Urinary bladder (tissue), 4 donors: Measurements from ENCODE around the gene KRT39. TPM values are rescaled to one million over a fixed set of nuclear protein-coding genes. Genes with fewer than 3 reads are reported as not detected.
"Not testable (repeated sequence)": the region's sequence is repeated elsewhere in the genome, so short reads cannot be mapped to it uniquely, and the experiment has no call there.

Experiments used
- DNase-seq: peaks from one replicate; pipeline ENCODE4 v3.0.0-alpha.2; 2015; ENCODE audit errors: extremely low spot score
- H3K27ac ChIP-seq: one replicate; pipeline ENCODE4 v1.5.1; 2013; ENCODE audit warnings: low read depth, mild to moderate bottlenecking, moderate library complexity
- H3K36me3 ChIP-seq: one replicate; pipeline ENCODE4 v1.6.1; 2013; ENCODE audit warnings: mild to moderate bottlenecking, moderate library complexity; ENCODE audit not compliant: insufficient read depth
- H3K4me1 ChIP-seq: one replicate; pipeline ENCODE4 v1.6.1; 2013; ENCODE audit warnings: mild to moderate bottlenecking, moderate library complexity; ENCODE audit not compliant: insufficient read depth
- H3K4me3 ChIP-seq: one replicate; pipeline ENCODE4 v1.5.1; 2013; ENCODE audit warnings: low read depth, low read length
- WGBS: extraction: QIAGEN DNeasy Blood & Tissue Kit; methylation state at CpG from one replicate; pipeline ENCODE4 v1.1.7; 2013; 5-methylcytosine and 5-hydroxymethylcytosine counted together
- polyA plus RNA-seq: library from polyadenylated mRNA; stranded (reverse); fragments of 200-250 nt; gene quantifications from one replicate; pipeline ENCODE4 v1.2.3, GENCODE V29; 2013
- total RNA-seq: library from RNA; depleted of rRNA; stranded (reverse); fragments of >200 nt; gene quantifications from one replicate; pipeline ENCODE4 v1.2.3, GENCODE V29; 2014
- donor health status: healthy with polysubstance abuse.
- donor health status: healthy.

The KRT39 gene
- not detected for total RNA-seq
- polyA plus RNA-seq: not detected

DNA sequence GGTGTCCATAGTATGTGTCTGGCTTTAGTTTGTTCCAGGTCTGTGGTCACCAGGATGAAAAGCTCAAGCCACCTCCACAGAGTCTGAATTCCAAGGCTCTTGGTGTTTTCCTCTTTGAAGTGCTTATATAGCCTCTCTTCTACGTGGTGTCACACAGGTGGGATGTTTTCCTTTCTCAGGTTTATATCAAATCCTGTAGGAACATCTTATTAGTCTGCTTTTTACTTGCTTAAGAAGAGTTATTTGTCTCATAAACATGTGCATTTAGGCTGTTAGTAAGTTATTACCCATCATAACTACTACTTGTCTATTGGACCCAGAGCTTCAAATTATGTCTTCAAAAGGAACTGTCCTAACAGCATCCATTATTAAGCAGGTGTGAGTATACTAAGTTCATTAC is at the start of gene KRT39:
TSS of gene KRT39 (minus strand) at position 101 of the 400 bp plus-strand sequence. CDS start at position 9, 92 bp downstream.
- no peaks in the 10 kb centered on the region for H3K4me1 ChIP-seq
- H3K27ac ChIP-seq: no peak within 1 kb of the TSS
- H3K4me3 ChIP-seq: no peak within 1 kb of the TSS
- H3K36me3 ChIP-seq: no peaks in the 10 kb centered on the region
- DNase-seq: no peak
- WGBS: 44% methylated on average over 1 of the region's 1 CpG

DNA sequence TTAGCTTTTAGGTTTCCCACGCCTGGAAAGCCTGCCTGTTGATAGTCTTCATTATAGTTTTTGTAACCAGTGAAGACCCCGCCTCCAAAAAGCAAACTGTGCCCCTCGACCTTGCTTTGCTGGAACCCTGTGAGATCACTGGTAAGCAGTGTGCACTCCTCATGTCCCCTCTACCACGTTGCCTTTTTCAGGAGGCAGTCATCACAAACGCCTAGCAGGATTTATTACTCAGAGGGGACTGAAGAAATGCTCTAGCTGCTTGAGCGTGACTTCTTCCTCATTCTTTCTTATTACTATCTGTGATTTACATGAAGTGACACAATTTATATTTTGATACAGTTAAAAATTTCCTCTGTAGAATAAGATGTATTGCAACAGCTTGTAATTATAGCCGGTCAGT is 48.7 kb upstream of the KRT39 start:
- H3K4me1 ChIP-seq: no peaks in the 10 kb centered on the region
- DNase-seq: no peak
- H3K36me3 ChIP-seq: no peaks in the 10 kb centered on the region
- 57% methylated on average over 7 of the region's 7 CpGs for WGBS
- no peak overlapping the region for H3K27ac ChIP-seq
- no peak overlapping the region for H3K4me3 ChIP-seq

DNA sequence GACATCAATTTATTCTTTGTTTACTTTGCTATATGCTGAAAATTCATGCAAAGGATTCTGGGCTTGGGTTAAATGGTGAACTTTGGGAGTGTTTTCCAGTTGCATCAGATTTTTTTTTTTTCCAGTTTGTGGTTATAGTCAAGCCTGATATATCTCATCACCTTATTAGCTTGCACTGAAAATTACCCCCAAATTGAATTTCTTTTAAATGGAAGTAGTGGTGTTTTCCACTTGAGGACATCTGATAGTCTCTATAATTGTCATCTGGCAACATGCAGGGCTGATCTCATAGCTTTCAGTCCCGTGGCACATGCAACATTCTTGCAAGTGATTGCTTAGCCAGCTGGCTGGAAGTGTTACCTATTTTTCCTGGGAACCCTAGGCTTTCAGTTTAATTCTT is 46.9 kb upstream of the KRT39 start:
- no peak overlapping the region for H3K4me3 ChIP-seq
- H3K36me3 ChIP-seq: no peaks in the 10 kb centered on the region
- H3K4me1 ChIP-seq: no peaks in the 10 kb centered on the region
- 29% methylated on average over 1 of the region's 1 CpG for WGBS
- no peak for DNase-seq
- H3K27ac ChIP-seq: no peak overlapping the region

DNA sequence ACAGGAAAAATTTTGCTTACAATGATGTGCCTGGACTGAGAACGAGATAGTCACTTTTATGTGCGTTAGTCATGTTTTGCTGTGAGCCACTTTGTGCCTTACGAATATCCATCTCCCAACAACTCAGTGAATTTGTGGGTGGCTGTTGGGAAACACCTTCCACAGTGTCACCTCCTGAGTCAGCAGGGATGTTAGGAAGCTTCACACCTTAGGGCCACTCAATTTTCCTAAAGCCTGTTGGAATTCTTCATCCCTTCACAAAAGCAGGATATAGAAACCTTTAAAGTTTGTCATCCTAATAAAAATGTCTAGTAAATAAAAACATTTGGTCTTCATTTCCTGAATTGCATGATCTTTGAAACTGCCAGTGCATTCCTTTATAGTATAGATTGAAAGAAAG is 46.4 kb upstream of the KRT39 start:
- 44% methylated on average over 3 of the region's 3 CpGs for WGBS
- DNase-seq: no peak
- H3K27ac ChIP-seq: no peak overlapping the region

DNA sequence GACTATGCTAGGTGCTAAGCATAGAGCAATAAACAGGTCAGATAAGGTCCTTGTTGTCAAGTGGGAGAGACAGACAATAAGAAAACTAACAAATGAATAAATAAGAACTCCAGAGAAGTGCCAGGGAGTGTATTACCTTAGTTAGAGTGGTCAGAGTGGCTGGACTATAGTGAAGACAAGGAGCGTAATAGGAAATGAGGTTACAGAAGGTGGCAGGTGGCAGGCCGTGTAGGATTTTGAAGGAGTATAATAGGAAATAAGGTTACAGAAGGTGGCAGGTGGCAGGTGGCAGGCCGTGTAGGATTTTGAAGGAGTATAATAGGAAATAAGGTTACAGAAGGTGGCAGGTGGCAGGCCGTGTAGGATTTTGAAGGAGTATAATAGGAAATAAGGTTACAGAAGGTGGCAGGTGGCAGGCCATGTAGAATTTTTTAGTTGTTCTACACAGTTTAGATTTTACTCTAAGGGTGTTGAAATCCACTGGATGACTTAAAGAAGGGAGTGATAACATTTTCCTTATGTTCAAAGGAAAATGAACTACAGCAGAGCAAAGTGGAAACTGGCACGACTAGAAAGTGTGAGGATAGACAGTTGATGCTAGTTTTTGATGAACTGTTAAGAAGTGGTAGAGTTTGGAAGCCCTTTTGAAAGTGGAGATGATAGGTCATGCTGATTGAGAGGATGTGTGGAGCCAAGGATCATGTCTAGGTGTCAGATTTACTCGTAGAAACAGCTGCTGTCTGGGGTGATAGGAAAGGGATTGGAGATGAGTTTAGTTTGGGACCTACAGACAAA is 45.8 kb upstream of the KRT39 start:
- no peak for DNase-seq
- no peak overlapping the region for H3K27ac ChIP-seq
- no peaks in the 10 kb centered on the region for H3K36me3 ChIP-seq
- WGBS: 71% methylated on average over 6 of the region's 6 CpGs
- H3K4me3 ChIP-seq: no peak overlapping the region
- no peaks in the 10 kb centered on the region for H3K4me1 ChIP-seq

More for the DNA sequence above, 46.4 kb upstream of the KRT39 start:
- Histone ChIP-seq H3K4me1 (no peaks in the 10 kb centered on the region), H3K36me3 (no peaks in the 10 kb centered on the region), H3K4me3 (no peak overlapping the region)

DNA sequence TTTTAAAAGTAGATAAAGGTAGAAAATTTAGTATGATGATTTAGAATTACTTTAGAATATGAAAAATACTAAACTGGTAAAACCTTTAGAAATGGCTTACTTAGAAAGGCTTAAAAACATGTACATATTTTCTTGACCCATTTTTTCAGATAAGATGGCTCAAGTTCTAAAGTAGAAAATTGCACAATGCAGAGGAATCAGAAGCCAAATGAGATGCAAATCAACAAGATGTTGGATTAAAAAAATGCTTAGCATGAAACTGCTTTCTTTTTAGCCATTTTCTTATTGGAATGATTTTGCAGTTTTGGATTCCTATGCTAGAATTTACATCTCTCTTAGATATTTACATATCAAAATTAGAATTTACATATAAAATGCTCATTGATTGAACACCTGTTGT is 43.7 kb upstream of the KRT39 start:
- no peak for DNase-seq
- Histone ChIP-seq H3K36me3 (no peaks in the 10 kb centered on the region), H3K4me1 (no peaks in the 10 kb centered on the region), H3K27ac (no peak overlapping the region), H3K4me3 (no peak overlapping the region)

DNA sequence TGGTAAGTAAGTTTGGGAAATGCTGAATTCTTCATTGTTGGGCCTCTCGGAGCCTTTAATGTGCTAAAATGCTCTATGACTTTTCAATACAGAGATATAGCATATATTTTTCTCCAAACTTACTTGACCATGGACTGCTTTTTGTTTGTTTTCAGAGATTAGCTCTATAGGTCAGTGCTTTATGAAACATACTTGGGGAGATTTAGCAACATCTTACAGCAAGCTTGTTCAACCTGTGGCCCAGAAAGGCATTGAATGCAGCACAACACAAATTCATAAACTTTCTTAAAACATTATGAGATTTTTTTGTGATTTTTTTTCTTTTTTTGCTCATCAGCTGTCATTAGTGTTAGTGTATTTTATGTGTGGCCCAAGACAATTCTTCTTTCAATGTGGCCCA is 43.2 kb upstream of the KRT39 start:
- DNase-seq: no peak
- no peaks in the 10 kb centered on the region for H3K4me1 ChIP-seq
- 82% methylated on average over 1 of the region's 1 CpG for WGBS
- no peak overlapping the region for H3K4me3 ChIP-seq
- H3K27ac ChIP-seq: no peak overlapping the region
- H3K36me3 ChIP-seq: no peaks in the 10 kb centered on the region

DNA sequence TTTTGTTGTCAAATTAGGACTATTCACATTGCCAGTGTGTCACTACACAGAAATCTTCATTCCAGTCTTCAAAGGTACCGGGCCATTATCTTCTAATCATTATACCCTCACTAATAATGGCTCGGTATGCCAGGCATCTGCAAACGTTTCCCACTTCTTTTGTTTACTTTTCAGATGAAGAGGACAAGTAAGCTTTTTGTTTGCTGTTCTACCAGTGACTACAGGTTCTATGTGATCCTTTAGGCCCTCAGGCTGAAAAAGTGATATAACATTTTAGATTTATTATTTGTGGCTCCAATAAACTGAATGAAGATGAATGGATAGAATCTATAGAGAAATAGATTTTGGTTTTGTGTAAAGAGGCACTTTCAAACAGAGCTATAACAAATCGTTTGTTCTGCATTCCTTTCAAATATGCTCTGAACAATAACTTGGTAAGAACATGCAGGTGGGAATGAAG is 42.6 kb upstream of the KRT39 start:
- H3K36me3 ChIP-seq: no peaks in the 10 kb centered on the region
- no peaks in the 10 kb centered on the region for H3K4me1 ChIP-seq
- WGBS: 40% methylated on average over 4 of the region's 4 CpGs
- no peak overlapping the region for H3K4me3 ChIP-seq
- no peak for DNase-seq
- H3K27ac ChIP-seq: no peak overlapping the region

DNA sequence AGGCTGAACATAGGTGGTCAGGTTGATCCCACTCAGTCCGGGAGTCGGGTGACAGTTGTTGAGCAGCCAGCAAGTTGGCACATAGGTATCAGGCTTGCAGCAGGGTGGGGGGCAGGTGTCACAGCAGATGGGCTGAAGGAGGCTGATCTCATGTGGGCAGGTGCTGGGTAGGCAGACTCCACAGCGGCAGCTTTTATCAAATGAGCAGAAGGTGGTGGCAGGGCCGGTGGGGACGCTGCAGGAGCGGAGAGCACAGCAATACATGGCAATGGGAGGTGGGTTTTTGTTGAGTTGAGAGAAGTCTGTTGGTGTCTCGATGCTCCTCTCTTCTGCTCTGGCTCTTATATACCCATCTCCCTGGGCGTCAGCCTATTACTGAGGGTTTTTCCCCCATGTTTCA is 42.1 kb upstream of the KRT39 start, which contains the start of gene KRTAP3-1:
TSS of gene KRTAP3-1 (minus strand) at position 318 of the 400 bp plus-strand sequence. CDS start at position 264, 54 bp downstream.
- 83% methylated on average over 8 of the region's 8 CpGs for WGBS
- Histone ChIP-seq H3K4me1 (no peaks in the 10 kb centered on the region), H3K27ac (no peak within 1 kb of the TSS), H3K4me3 (no peak within 1 kb of the TSS), H3K36me3 (no peaks in the 10 kb centered on the region)
- DNase-seq: no peak

DNA sequence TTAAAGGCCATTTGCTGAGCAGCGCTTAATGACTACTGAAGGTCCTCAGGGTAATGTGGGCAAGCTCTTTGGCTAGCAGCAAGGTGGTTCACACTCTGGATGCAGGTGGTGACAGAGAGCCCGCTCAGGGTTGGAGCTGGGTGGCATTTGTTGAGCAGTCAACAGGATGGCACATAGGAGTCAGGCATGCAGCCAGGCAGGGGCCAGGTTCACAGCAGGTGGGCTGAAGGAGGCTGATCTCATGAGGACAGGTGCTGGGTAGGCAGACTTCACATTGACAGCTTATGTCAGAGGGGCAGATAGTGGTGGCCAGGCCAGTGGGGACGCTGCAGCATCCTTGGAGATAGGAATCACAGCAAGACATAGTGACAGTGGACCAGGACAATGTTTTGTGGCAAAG is 37.6 kb upstream of the KRT39 start:
- Histone ChIP-seq H3K27ac (no peak overlapping the region), H3K36me3 (no peaks in the 10 kb centered on the region), H3K4me3 (no peak overlapping the region), H3K4me1 (no peaks in the 10 kb centered on the region)
- 84% methylated on average over 3 of the region's 3 CpGs for whole genome bisulfite sequencing
- DNase-seq: no peak

DNA sequence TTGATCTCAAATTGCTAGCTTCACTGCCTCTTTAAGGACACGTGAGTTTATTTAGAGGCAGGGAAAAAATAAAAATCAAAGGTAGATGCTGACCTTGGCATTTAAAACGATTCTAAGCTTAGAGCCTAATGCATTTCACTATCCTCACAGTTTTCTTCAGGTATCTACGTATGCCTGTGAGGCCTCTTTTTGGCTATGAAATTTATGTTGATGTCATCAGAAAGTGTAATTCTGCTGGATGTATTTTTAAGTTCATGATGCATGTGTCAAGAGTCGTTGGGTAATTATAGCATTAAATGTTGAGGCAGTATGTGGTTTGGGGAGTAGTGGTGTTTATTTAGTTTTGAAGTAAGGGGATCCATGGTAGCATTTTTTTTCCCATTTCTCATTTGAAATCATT is 37.2 kb upstream of the KRT39 start:
- DNase-seq: no peak
- 66% methylated on average over 4 of the region's 4 CpGs for WGBS
- no peak overlapping the region for H3K4me3 ChIP-seq
- no peak overlapping the region for H3K27ac ChIP-seq
- H3K4me1 ChIP-seq: no peaks in the 10 kb centered on the region
- no peaks in the 10 kb centered on the region for H3K36me3 ChIP-seq

DNA sequence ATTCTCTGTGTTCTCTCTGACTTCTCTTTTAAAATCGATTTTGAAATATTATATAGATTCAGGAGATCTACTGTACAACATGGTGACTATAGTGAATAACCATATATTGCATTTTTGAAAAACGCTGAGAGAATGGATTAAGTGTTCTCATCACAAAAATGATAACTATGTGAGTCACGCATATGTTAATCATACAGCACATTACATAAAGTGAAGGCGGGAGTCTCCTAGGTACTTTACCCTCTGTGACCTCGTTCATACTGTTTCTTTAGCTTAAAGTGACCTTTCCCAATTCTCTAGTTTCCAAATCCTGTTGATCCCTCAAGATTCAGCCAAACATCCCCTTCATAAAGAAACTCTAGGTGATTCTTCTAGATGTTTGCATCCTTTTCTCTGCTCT is 36.1 kb upstream of the KRT39 start:
- DNase-seq: no peak
- 39% methylated on average over 5 of the region's 5 CpGs for WGBS

DNA sequence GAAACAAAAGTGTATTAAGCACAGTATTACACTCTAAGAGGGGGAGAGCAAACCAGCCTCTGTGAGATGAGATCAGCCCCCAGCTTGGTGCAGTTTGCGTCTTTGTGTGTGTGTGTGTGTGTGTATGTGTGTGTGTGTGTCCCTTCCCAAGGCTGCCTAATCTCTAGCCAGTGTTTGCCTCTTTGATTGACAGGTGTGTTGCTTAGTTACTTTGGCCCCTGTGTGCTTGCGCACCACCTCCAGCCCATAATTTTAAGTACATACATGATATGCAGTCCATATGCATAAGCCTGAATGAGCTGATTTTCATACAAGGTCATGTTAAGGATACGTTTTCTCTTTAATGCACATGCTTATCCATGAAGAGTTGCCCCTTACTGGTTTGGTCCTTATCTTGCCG is 35.0 kb upstream of the KRT39 start:
- H3K4me3 ChIP-seq: no peak overlapping the region
- no peaks in the 10 kb centered on the region for H3K4me1 ChIP-seq
- 75% methylated on average over 4 of the region's 4 CpGs for WGBS
- no peaks in the 10 kb centered on the region for H3K36me3 ChIP-seq
- no peak overlapping the region for H3K27ac ChIP-seq
- DNase-seq: no peak

More for the DNA sequence above, 36.1 kb upstream of the KRT39 start:
- Histone ChIP-seq H3K36me3 (no peaks in the 10 kb centered on the region), H3K4me1 (no peaks in the 10 kb centered on the region), H3K27ac (no peak overlapping the region), H3K4me3 (no peak overlapping the region)

DNA sequence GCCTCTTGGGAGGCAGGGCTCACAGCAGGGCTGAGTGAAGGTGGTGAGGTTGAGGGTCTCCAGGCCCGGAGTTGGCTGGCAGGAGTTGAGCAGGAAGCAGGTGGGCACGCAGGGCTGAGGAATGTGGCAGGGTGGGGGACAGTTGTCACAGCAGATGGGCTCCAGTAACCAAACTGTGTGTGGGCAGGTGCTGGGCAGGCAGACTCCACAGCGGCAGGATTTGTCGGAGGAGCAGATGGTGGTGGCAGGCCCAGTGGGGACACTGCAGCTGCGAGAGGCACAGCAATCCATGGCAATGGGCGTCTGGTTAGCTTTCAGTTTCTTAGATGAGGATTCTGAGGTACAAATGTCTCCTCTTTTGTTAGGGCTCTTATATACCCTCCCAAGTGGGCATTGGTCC is 32.8 kb upstream of the KRT39 start, which contains the start of gene KRTAP3-2:
TSS of gene KRTAP3-2 (minus strand) at position 344 of the 400 bp plus-strand sequence. CDS start at position 291, 53 bp downstream.
- not testable (repeated sequence) for H3K27ac ChIP-seq, H3K4me1 ChIP-seq, H3K4me3 ChIP-seq, DNase-seq, H3K36me3 ChIP-seq
- 88% methylated on average over 6 of the region's 6 CpGs for WGBS
